HG03097 (cell line): ENCODE data around the gene DCAF5.
"Not testable (repeated sequence)": the region's sequence is repeated elsewhere in the genome, so short reads cannot be mapped to it uniquely, and the experiment has no call there.

ENCODE experiments used
- ATAC-seq: cut with Tn5 transposase; IDR thresholded peaks from one replicate; pipeline ENCODE4 v1.9.1; 2021; ENCODE audit not compliant: unreplicated experiment, low FRiP score

Gene DCAF5

DNA sequence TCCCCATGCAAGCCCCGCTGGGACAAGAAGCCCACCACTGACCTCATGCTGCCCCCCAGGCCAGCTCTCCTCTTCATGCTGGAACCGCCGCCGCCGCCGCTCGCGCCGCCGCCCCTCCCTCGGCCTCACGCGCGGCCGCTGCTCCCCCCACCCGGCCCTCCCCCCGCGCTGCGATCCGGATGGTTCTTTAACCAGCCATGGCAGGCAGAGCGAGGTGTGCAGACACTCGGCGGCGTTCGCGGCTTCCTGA is at the start of gene DCAF5:
DCAF5 (minus strand) TSS at position 218 of the 250 bp plus-strand sequence; CDS start at position 77, 141 bp downstream.
- no peak for ATAC-seq

DNA sequence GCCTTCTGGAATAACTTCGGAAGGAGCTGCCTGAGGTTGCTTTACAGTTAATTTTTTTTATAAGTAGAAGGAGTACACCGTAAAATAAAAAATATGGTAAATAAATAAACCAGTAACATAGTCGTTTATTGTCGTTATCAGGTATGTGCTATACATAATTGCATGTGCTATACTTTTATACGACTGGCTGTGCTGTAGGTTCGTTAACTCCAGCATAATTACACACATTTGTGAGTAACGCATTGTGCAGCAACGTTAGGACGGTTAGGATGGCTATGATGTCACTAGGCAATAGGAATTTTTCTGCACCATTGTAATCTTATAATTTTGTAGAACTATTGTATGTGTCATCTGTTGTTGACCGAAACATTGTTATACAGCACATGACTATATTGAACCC is 46.9 kb upstream of the DCAF5 start:
- ATAC-seq, result no peak

GRCh38 chr14:69193721-69194120 is 40.8 kb upstream of the DCAF5 start:
- no peak for ATAC-seq

DNA sequence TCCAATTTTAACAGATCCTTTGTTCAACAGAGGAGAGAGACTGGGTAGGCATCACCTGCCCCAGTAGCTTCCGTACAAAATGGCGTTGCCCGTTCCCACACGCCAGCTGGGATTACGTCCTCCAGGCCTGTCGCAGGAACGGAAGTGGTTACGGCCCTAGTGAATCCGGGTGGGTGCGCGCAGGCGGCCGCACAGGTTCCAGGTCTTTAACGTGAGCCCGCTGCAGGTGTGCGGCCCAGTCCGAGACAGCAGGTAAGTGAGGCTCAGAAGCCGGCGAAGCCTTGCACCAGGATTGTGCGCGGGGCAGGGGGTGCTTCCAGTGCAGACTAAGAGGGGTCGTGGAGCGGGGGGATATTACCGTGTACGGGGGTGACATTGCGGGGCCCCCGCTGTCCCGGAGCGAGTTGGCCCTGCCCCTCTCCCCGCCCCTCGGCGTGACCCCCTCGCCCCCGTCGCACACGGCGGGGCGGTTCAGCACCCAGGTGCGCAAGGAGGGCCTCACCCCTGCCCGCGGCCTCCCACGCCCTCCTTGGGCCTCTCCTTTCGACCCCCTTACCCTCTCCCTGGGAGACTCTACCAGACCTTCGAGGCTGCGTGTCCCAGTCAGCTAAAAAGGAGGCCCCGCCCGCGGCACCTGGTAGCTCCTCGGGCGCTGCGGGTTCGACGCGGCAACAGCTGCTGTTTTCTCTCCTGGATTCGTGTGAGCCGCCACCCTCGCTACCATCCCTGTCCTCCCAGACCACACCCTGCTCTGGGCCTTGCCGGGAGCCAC is 38.6 kb upstream of the DCAF5 start, which contains the start of gene EXD2:
EXD2 (plus strand) TSS at position 159 of the 772 bp plus-strand sequence. CDS start 17,973 bp downstream, outside the sequence.
- ATAC-seq, result peak; percentile 78

- no peak for ATAC-seq
Observed at GRCh38 chr14:69190191-69190590, 37.3 kb upstream of the DCAF5 start.

DNA sequence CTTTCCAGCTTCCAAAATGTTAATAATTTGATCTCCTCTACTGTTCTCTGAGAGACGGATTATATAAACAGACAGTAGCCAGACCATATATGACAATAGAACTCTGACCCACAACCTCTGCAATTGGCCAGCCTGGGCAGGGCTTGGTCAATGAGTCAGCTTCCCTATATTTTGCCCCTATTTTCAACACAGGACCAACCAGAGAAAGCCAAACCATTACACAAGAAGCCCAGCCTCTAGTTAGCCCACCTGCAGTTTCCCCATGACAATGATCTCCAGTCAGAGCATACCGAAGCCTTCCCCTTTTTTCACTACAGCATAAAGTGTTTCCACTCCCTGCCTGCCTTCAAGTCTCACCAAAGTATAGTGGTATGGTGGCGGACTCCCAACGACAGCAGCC is 30.8 kb upstream of the DCAF5 start:
- no peak for ATAC-seq

- not testable (repeated sequence) for ATAC-seq
Observed at GRCh38 chr14:69182580-69182979, 29.7 kb upstream of the DCAF5 start.

DNA sequence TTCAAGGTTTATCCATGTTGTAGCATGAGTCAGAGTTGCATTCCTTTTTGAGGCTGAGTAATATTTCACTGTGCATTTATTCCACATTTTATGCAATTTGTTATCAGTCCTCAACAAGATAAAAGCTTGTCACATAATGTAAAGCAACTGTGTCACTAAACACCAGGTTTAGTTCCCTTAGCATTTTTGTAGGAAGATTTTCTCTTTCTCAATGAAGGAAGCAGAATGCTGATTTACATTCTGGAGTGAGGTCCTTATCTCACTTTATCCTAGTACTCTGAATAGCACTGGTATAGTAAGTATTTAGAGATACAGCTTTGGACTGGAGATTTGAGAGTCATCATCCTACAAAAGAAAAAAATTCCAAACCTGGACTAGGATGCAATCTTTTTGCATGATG is 28.6 kb upstream of the DCAF5 start:
- ATAC-seq, result no peak

DNA sequence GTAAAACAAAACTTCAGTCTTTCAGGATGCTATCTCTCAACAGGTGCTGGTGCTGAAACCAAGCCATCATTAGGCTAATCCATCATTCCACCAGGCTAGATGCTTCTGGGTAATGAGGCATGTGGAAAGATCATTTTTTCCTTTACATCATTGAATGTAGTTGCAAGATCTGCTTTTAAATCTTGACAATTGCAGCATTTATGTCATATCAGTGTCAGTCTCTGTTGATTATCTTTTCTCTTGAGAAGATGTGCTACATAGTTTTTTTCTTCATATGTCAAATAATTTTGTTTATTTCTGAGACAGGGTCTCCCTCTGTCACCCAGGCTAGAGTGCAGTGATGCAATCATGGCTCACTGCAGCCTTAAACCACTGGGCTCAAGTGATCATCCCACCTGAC is 22.2 kb upstream of the DCAF5 start:
- ATAC-seq, result no peak

DNA sequence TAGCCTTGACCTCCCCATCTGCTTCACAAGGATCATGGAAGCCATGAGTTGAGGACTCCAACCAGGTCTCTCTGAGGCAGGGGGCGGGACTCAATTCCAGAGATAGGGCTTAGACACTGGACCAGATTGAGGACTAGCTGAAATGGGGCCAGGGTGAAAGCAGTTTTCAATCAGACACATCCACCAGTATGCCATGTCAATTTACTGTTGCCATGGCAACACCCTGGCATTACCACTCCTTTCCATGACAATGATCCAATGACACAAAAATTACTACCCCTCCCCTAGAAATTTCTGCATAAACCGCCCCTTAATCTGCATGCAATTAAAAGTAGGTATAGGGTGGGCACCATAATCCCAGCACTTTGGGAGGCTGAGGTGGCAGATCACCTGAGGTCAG is 18.6 kb upstream of the DCAF5 start:
- ATAC-seq, result no peak

- ATAC-seq, result no peak
Observed at GRCh38 chr14:69170839-69171238, 17.9 kb upstream of the DCAF5 start.

DNA sequence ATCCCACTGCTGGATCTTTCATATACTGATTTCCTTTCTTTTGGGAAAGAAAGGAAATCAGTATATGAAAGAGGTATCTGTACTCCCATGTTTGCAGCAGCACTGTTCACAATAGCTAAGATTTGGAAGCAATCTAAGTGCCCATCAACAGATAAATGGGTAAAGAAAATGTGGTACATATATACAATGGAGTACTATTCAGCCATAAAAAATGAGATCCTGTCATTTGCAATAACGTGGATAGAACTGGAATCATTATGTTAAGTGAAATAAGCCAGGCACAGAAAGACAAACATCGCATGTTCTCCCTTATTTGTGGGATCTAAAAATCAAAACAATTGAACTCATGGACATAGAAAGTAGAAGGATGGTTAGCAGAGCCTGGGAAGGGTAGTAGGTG is 12.9 kb upstream of the DCAF5 start:
- ATAC-seq, result not testable (repeated sequence)

- no peak for ATAC-seq
Observed at GRCh38 chr14:69161590-69161989, 8.7 kb upstream of the DCAF5 start.

DNA sequence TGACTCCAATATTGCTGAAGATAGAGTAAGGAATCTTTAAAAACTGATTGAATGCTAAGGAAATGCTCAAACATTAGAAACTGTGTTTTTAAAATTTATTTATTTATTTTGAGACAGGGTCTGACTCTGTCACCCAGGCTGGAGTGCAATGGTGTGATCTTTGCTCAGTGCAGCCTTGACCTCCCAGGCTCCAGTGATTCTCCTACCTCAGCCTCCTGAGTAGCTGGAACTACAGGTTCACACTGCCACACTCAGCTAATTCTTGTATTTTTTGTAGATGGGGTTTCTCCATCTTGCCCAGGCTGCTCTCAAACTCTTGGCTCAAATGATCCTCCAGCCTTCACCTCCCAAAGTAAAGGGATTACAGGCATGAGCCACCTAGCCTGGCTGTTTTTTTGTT is 3.3 kb upstream of the DCAF5 start:
- ATAC-seq, result no peak

DNA sequence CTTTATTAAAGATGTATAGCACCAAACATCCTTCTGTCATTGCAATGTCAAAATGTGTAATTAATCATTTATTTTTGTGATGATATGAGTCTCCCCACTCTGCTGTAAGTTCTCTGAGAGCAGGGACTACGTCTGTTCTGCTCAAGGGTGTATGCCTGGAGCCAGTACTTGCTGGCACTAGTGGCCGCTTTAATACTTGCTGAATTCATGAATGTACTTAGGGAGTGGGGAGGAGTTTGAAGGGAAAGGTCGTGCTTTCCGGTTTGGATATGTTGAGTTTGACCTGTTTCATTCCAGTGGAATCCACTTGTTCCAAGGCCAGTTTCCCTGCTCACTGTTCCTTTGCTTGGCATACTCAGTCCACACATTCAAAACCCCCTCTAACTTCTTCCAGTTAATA is 1.9 kb upstream of the DCAF5 start:
- no peak for ATAC-seq

DNA sequence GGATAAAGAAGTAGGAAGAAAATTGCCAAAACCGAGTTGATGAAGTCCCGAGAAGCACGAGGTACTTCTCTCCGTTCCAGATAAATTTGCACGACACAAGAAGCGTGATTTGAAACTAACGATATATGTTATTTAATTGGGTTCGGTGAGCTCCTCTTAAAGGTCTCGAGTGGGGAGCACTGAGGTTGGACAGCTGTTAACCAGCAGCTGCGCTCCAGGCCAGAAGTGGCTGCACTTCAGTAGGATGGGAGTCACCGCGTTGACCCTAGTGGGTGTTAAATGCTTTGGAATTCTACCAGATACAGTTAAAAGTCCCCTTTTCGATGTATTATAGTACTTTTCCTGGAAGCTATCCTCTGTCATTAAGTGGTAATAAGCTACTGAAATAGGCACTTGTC is 953 bp upstream of the DCAF5 start:
- no peak for ATAC-seq

GRCh38 chr14:69153152-69153872 is 393 bp upstream of the DCAF5 start:
- peak; percentile 85 for ATAC-seq

- peak; percentile 5 for ATAC-seq
Observed at GRCh38 chr14:69152181-69152901, 578 bp downstream of the DCAF5 start.

- ATAC-seq, result peak; percentile 54
Observed at GRCh38 chr14:69151458-69152180, 1.3 kb downstream of the DCAF5 start.

GRCh38 chr14:69149461-69150244 is 3.3 kb downstream of the DCAF5 start:
- ATAC-seq, result no peak
